ENCODE results near the gene TMEM156. TPM values are rescaled to one million over a fixed set of nuclear protein-coding genes. Genes with fewer than 3 reads are reported as not detected.
A peak's percentile ranks its signal among the peaks of the same experiment; 100 is the strongest.

The TMEM156 gene
- total and polyA plus RNA-seq, 2 donors (not counting 3 experiments of a cell fraction or from before 2014, with no cell fraction given) = 0.39 to 1.00 TPM

DNA sequence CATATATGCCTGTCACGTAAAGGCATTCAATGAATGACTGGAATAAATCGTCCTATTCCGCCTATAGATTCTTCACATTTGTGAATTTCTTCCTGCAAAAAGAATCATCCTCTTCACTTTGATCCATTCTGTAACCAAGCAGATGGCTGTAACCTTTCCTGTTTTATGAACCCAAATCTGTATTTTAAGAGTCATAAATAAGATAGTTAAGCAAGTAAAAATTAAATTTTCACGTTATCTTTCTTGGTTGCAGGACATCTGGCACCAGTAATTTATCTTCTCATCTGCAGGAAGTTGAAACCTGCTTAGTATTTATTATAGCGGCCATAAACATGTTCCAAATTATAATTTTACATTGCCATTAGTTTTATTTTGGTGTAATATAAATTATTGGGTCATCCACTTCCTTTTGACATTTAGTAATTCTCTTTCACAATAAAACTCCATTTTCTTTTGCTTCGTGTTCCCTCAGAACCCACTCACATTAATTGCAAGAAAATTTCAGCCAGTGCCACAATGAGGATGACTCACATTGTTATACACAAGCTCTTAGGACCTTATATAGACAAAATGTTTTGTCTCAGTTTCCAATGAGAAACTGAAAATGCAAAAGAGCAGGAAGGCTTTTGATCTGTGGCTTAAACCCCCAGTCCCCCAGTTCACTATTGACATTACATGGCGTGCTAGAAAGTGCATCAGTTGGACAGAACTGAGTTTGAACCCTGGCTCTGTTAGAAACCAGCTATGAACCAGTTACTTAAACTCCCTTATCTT lies 51.1 kb downstream of the TMEM156 start:
- H3K4me2 ChIP-seq (ENCODE audit: insufficient read depth, low read length) = no peak overlapping the region
- peak; percentile 43 for DNase-seq (ENCODE audit: low read depth, low spot score)
- no peaks in the 10 kb centered on the region for H3K9me3 ChIP-seq (replicated peaks; ENCODE audit: control insufficient read depth, insufficient read depth, low read length)
- no peaks in the 10 kb centered on the region for H4K20me1 ChIP-seq (replicated peaks; ENCODE audit: control insufficient read depth, extremely low read depth, insufficient read depth, low read length)
- no peak overlapping the region for H3K9ac ChIP-seq (replicated peaks; ENCODE audit: extremely low read depth, insufficient read depth, low read length)
- BruUV-seq (replicated peaks) = no TSS peak
- H3K79me2 ChIP-seq (ENCODE audit: control insufficient read depth, insufficient read depth, low read length) = no peaks in the 10 kb centered on the region
- TF ChIP-seq POLR2AphosphoS5 (IDR thresholded peaks at IDR 0.05; ENCODE audit: insufficient read depth, low read depth, low read length) = no peak
- TF ChIP-seq, protein P1, sequence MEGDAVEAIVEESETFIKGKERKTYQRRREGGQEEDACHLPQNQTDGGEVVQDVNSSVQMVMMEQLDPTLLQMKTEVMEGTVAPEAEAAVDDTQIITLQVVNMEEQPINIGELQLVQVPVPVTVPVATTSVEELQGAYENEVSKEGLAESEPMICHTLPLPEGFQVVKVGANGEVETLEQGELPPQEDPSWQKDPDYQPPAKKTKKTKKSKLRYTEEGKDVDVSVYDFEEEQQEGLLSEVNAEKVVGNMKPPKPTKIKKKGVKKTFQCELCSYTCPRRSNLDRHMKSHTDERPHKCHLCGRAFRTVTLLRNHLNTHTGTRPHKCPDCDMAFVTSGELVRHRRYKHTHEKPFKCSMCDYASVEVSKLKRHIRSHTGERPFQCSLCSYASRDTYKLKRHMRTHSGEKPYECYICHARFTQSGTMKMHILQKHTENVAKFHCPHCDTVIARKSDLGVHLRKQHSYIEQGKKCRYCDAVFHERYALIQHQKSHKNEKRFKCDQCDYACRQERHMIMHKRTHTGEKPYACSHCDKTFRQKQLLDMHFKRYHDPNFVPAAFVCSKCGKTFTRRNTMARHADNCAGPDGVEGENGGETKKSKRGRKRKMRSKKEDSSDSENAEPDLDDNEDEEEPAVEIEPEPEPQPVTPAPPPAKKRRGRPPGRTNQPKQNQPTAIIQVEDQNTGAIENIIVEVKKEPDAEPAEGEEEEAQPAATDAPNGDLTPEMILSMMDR (IDR thresholded peaks at IDR 0.05; ENCODE audit: extremely low read depth in 1 of 2, insufficient read depth in 1 of 2, low read depth in 1 of 2, low read length in 2 of 2) = no peak
- TF ChIP-seq EZH2 (IDR thresholded peaks at IDR 0.05; ENCODE audit: borderline replicate concordance, low read depth, low read length, severe bottlenecking) = no peak
- no peak for TF ChIP-seq MYC (IDR thresholded peaks at IDR 0.05; ENCODE audit: low read depth, low read length)
- TF ChIP-seq POLR2A (IDR thresholded peaks at IDR 0.05; ENCODE audit: low read depth, low read length) = no peak
- no peak for TF ChIP-seq MAX (IDR thresholded peaks at IDR 0.05; ENCODE audit: insufficient read depth, insufficient read length)
- no peak for TF ChIP-seq GATA2 (IDR thresholded peaks at IDR 0.05; ENCODE audit: insufficient read depth, insufficient read length, low read depth, low read length)
- TF ChIP-seq FOS (IDR thresholded peaks at IDR 0.05; ENCODE audit: borderline replicate concordance, insufficient read depth, low read length) = peak; percentile 53
- TF ChIP-seq JUN (IDR thresholded peaks at IDR 0.05; ENCODE audit: borderline replicate concordance, insufficient read depth, insufficient read length, low read depth) = peak; percentile 21
- peak overlapping the region; percentile 41 for H2AFZ ChIP-seq (ENCODE audit: low read depth, low read length)
- POLR2A ChIA-PET = no interaction called here
- H3K9me1 ChIP-seq (replicated peaks; ENCODE audit: control insufficient read depth, extremely low read depth, insufficient read depth, low read length) = no peaks in the 10 kb centered on the region
- H3K36me3 ChIP-seq (ENCODE audit: control insufficient read depth in 2 of 2, extremely low read depth in 1 of 2, insufficient read depth in 2 of 2, low read length in 2 of 2) = no peaks in the 10 kb centered on the region
- no peak overlapping the region for H3K27ac ChIP-seq (ENCODE audit: insufficient read depth, low read depth, low read length)
- no peaks in the 10 kb centered on the region for H3K4me1 ChIP-seq (ENCODE audit: control insufficient read depth, extremely low read depth, insufficient read depth, low read length)
- no peaks in the 10 kb centered on the region for H3K27me3 ChIP-seq (ENCODE audit: control insufficient read depth in 2 of 2, insufficient read depth in 2 of 2, low read length in 2 of 2)
- FAIRE-seq = peak; percentile 59
- dilution Hi-C loops (cut with MboI; ENCODE audit: extremely low pct_ligation_motif_present, low sequenced_read_pairs) = no loop called here
- intact Hi-C loops (cut with micrococcal nuclease) = no loop called here
- CTCF ChIA-PET = no interaction called here
- H3K4me3 ChIP-seq (replicated peaks in 1 of 3; ENCODE audit: insufficient read depth in 1 of 3, low read depth in 1 of 3, low read length in 3 of 3) = no peak overlapping the region
